Subcutaneous adipose tissue (tissue), 4 donors: ENCODE results near the gene ARHGEF4. TPM values are rescaled to one million over a fixed set of nuclear protein-coding genes. Genes with fewer than 3 reads are reported as not detected.

Experiments
- CTCF ChIP-seq: fragments of 450-650 bp; IDR thresholded peaks from one replicate; pipeline ENCODE4 v1.5.1; 2016; ENCODE audit warnings: low read depth, mild to moderate bottlenecking, control low read depth, antibody characterized with exemption, moderate library complexity
- total RNA-seq, 4 donors: library from RNA; depleted of rRNA; stranded (reverse); fragments of >200 nt; gene quantifications; one replicate each; pipeline ENCODE4 v1.1.0, GENCODE V29; 2016

The ARHGEF4 gene
- total RNA-seq, 4 donors from 2014 or later: 4.8 to 17.9 (median 9.8) TPM

DNA sequence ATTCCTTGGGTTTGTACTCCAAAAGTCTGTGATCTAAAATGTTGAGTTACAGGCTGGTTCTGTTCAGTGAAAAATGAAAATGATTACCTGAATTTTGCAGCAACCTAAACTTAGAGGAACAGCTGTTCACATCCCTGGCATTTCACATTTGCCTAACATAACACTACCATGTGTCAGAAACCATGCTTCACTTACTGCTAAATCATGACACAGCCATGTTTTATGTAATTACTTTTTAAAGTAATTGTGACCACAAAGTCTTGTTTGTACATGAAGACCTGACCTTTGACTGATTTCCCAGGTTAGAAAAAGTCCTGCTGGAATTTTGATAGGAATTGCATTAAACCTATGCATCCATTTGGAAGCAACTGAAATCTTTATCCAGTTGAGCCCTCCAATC is 177.4 kb downstream of the ARHGEF4 start:
- no peak for TF ChIP-seq CTCF

DNA sequence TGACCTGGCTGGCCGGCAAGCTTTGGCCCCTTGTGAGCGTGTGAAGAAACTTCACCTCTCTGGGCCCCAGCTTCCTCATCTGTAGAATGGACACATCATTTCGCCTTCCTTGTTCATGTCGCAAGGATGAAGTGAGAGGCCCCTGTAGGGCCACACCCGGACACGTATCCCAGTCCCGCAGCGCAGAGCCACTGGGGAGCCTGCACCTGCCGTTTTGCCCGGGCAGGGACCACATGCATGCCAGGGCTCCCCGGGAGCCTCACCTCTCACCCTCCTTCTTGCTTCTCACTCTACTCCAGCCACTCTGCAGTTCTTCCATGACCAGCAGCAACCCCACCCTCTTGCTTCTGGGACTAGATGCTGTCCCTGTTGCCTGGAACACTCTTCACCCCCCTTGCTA is 179.1 kb downstream of the ARHGEF4 start:
- TF ChIP-seq CTCF: no peak

- TF ChIP-seq CTCF: no peak
Measured at GRCh38 chr2:131016826-131017741, 180.4 kb downstream of the ARHGEF4 start.

GRCh38 chr2:131022731-131023130 is 186.0 kb downstream of the ARHGEF4 start:
- TF ChIP-seq CTCF: no peak

DNA sequence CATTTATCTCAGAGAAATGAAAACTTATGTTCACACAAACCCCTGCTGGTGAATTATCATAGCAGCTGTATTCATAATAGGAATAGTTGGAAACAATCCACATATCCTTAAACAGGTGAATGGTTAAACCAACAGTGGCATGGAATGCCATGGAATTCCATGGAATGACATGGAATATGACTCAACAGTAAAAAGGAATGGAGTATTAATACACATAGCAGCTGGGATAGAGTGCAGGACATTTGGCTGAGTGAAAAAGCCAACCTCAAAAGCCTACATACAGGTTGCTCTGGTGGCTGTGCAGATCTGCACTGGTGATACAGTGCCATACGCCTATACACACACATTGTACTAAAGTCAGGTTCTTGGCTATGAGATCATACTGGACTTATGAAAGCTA is 187.0 kb downstream of the ARHGEF4 start:
- no peak for TF ChIP-seq CTCF

GRCh38 chr2:131026919-131027318 is 190.2 kb downstream of the ARHGEF4 start:
- TF ChIP-seq CTCF: no peak

GRCh38 chr2:131027566-131028528 is 191.1 kb downstream of the ARHGEF4 start:
- no peak for TF ChIP-seq CTCF
